DMS79 (cell line): ENCODE data around the gene DEDD.
"Not testable (repeated sequence)": the region's sequence is repeated elsewhere in the genome, so short reads cannot be mapped to it uniquely, and the experiment has no call there.

Experiments used
- DNase-seq: peaks from one replicate; lab custom pipeline; 2025; lab: John Stamatoyannopoulos, UW

Gene DEDD

DNA sequence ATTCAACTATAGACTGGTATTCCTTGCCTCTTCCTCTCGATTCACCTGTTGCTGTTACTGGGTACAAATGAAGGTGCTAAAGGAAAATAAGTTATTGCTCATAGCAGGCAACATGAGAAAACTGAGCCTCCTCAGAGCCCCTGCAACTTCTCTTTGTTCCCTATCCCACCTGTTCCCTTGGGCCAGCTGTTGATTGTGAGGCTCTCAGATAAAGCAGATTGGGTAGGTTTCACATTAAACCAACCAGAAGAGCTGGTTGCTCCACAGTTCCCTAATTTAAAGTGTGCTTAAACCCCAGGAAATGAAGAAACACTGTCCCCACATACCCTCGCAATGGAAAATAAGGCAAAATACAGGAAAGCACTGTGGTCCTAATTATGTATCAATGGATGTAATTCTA is 4.8 kb downstream of the DEDD start:
- no peak for DNase-seq

DNA sequence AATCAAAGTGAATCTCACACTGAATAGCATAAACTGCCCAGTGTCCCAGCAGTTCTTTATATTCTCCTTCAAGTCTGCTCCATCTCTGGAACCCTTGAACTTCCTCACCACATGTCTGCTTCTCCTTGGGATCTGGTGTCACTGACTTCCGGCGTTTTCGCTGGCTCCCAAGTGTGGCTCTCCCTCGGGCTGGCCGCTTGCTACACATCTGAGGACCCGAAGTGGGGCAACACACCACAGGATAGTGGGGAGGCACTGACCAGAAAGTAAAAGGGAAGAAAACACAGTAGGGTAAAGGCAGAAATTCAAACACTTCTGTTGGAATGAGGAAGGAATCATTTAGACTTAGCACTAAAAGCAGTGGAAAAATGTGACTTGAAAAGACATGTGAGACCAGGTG is 9.5 kb downstream of the DEDD start:
- no peak for DNase-seq

DNA sequence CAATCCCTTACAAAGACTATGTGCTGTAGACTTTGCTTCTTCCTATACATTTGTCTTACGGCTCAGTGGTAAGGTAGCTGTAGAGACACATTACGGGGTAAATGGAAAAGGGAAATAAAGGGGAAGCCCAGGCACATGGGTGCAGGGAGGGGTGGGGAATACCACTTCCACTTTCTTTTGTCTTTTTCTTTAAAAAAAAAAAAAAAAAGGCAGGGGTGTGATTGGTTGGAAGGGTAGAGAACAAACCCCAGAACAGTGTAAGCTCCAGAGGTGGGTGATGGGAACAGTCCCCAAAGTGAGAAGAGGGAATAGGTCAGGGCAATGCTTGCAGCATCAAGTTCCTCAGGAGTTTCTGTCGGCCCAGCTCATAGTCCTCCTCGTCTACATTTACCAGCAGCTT is 10.6 kb downstream of the DEDD start:
- DNase-seq = no peak

DNA sequence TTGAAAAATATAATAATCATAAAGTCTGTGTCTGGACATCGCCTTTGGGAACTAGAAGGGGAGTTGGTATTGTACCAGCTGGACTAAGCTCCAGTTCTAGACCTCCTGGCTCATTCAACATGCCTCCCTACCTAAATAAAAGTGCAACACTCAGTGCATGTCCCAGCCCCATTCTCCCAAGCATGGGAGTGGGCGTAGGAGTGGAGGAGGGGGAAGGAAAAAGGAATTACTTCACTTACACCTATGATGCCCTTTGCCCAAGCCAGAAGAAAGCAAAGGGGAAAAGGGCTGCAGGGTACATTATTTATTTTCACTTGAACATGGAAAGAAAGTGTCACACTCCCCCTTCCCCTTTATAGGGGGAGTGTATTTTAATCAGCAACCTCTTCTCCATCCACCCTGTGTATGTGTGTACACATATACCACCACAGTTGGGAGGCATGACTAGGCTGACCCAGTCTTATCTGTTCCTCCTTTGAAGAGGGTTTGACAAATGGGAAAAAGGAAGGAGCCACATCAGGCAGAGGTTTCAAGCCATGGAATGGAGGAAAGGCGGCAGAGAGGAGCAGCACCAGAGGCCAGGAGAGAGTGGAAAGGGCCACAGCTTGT is 11.3 kb downstream of the DEDD start:
- no peak for DNase-seq

DNA sequence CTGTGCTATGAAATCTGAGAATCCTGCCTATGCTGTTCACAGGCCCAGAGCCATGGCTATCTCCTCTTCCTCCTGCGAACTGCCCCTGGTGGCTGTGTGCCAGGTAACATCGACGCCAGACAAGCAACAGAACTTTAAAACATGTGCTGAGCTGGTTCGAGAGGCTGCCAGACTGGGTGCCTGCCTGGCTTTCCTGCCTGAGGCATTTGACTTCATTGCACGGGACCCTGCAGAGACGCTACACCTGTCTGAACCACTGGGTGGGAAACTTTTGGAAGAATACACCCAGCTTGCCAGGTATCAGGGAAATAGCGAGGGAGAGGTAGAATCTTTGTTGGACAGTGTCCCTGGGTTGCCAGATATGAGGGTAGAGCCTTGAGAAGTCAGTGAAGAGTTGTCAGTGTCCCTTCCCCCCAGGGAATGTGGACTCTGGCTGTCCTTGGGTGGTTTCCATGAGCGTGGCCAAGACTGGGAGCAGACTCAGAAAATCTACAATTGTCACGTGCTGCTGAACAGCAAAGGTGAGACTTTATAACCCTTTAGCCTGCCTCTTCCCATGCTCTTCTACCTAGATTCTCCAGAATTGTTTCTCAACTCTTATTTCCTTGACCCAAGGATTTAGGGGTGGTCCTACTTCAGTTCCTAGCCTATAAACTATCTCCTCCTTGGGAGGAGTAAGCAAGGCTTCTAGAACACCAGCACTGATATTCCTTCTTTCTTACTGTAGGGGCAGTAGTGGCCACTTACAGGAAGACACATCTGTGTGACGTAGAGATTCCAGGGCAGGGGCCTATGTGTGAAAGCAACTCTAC is 13.2 kb downstream of the DEDD start:
- DNase-seq = no peak

DNA sequence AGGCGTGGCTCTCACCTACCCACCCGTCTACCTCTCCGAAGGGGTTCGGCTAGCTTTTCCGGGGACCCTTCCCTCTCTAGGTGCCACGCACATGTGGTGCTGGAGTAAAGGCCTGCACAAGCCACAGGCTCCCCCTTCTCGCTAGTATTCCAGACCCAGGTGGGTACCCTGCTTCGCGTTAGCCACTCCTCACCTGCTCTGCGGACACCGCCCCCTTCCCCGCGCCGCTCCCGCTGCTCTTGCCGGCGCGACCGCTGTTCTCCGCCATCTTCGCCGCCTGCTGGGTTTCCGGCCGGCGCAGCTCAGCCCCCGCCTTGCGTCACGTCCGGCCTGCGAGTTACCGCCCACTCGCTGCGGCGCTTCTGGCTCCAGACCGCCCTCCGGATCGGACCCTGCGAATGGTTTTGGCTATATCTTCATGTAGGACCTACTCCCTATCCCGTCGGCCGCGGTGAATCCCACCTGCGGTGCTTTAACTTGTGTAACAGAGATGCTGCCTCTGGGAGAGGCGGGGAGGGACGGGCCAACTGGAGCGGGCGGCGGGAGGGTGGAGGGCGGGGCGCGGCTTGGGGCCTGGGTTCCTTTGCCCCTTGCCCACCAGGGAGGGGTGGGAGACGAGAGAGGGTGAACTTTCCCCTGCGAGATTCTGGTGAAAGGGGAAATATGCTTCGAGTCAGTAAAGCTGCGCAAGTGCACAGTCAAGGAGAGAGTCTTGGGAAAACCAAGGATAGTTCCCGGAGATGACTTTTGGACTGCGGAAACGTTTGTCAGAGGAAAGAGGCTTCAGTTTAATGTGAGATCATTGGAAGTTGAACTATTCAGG is 14.5 kb downstream of the DEDD start, which contains the start of the genes NIT1 and PFDN2:
NIT1 (plus strand) TSS at position 347 of the 823 bp plus-strand sequence; CDS start at position 419, 72 bp downstream.
PFDN2 (minus strand) TSS at position 279 of the 823 bp plus-strand sequence; CDS start at position 268, 11 bp downstream.
- peak; percentile 67 for DNase-seq

DNA sequence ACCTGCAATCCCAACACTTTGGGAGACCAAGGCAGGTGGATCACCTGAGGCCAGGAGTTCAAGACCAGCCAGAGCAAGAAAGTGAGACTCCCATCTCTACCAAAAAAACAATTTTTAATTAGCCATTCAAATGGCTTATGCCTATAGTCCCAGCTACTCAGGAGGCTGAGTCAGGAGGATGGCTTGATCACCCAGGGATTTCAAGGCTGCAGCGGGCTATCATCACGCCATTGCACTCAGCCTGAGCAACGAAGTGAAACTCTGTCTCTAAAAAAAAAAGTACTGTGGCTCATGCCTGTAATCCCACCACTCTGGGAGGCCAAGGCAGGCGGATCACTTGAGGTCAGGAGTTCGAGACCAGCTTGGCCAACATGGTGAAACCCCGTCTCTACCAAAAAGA is 16.5 kb downstream of the DEDD start:
- DNase-seq = not testable (repeated sequence)

DNA sequence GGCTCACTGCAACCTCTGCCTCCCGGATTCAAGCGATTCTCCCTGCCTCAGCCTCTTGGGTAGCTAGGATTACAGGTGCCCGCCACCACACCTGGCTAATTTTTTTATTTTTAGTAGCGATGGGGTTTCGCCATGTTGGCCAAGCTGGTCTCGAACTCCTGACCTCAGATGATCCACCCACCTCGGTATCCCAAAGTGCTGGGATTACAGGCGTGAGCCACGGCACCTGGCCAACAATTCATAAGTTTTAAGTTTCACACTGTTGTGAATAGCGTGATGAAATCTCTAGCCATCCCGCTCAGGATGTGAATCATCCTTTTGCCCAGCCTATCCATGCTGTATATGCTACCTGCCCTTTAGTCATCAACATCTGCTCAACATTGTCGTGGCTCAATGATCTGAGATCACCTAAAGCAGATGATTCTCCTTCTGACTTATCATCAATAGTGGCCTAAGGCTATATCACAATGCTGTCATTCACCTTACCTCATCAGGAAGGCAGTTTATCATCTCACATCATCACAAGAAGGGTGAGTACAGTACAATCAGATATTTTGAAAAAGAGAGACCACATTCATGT is 17.2 kb downstream of the DEDD start:
- no peak for DNase-seq

DNA sequence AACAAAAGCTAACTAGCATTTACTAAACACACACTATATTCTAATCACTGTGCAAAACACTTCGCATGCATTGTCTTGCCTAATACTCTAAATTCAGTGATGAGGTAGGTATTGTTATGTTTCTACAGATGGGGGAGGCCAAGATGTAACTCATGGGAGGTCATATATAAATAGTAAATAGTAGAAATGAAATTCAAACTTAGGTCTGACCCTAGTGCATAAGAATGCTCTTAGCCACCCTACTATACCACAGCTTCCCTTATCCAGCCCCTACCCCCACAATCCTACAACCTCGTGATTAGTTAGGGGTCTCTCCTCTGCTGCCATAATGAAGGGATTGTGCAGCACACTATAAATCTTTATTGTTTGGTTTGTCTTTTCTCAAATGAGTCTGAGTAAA is 17.9 kb downstream of the DEDD start:
- no peak for DNase-seq

DNA sequence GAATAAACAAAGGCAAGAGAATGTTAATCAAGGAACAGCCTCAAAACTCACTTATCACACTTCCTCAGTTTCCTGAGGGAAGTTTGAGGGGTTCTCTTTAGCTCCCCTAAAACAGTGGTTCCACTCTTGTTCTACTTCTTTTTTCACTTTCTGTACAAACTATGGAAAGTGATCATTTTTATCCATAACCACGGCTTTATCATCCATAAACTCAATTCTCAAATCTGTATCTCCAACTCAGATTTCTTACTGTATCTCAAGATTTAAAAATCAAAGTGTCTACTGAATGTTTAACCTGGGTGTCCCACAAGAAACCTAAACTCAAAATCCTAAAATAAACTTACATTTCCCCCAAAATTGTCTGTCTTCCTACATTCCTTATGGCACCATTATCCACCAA is 18.6 kb downstream of the DEDD start:
- DNase-seq = no peak

DNA sequence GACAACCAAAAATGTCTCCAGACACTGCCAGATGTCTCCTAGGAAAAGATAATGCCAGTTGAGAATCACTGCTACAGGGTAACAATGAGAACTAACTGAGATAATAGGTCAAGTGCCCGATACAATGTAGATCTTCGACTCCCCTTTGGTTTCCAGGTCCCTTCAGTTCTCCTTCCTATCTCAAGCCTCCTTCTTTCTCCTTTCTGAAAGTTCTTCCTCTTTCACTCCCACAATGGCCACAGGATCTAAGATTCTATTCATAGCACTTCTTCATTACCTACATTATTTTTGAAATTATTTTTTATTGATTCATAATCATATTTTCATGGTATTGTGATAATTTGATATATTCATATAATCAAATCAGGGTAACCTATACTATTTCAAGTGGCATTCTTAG is 20.9 kb downstream of the DEDD start:
- no peak for DNase-seq

DNA sequence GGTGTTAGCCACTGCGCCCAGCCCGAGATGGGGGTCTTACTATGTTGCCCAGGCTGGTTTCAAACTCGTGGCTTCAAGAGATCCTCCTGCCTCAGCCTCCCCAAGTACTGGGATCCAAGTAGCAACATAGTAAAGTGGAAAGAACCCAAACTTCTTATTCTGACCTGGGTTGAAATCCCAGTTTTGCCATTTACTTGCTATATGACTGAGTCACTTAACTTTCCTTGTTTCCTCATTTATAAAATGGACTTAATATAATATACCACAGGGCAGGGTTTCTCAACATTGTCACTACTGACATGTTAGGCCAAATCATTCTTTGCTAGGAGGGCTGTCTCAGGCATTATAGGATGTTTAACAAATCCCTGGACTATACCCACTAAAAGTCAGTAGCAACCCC is 21.4 kb downstream of the DEDD start:
- no peak for DNase-seq

DNA sequence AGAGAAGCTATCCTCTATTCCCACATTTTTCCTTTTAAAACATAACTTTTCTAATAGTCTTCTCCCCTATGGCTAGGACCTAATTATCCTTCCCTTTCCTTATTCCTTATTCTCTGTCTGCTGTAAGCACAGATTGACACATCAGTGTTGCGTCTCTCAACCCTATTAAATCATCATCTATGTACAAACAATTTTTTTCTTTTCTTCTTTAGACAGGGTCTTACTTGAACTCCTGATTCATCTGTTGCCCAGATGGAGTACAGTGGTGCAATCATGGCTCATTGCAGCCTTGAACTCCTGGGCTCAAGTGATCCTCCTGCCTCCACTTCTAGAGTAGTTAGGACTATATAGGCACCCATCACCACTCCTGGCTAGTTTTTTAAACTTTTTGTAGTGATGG is 26.0 kb downstream of the DEDD start:
- DNase-seq = no peak

DNA sequence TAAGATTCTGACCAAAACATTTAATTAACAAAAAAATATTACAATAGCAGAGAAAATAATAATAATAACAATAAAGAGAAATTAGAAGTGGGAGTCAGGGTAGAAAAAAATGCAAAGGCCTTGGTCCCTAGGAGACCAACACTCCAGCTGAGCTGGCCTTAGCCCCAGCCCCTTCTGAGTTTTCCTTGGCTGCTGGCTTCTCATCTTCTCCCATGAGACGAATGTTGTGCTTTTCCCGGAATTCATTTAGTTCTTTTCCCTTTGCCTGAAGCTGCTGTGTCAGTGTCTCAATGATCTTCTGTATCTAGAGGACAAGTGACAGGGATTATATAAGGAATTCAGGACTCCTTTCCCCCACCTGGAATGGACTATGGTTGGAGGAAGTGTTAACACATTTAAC is 31.9 kb downstream of the DEDD start:
- no peak for DNase-seq

DNA sequence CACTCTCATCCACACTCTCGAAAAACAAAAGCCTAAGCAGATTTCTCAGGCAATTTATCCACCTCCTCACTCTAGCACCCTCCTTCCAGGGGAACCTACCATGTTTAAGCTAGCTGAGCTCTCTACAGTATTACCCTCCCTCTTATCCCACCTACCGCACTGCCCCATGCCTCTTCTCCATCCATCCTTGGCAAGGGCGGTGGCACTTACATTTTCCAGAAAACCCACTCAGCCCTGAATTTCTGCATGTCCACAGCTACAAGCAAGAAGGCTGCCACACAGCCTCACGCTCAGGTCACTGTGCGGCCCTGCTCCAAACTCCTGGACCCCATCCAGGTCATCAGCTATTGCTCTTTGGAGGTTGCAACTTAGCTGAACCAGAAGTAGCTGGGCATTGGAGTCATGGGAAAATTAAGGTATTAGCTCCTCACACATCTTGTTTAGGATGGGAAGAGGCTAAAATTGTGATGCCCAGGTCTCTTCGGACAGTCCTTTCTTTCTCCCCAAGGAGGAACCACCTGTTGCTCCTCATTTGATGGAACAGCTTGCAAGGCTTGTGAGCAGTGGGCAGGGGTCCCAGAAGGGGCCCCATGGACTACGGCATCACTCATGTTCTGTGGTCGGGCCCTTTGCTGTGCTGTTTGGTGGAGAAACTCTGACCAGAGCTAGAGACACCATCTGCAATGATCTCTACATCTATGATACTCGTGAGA is 33.2 kb downstream of the DEDD start:
- no peak for DNase-seq

DNA sequence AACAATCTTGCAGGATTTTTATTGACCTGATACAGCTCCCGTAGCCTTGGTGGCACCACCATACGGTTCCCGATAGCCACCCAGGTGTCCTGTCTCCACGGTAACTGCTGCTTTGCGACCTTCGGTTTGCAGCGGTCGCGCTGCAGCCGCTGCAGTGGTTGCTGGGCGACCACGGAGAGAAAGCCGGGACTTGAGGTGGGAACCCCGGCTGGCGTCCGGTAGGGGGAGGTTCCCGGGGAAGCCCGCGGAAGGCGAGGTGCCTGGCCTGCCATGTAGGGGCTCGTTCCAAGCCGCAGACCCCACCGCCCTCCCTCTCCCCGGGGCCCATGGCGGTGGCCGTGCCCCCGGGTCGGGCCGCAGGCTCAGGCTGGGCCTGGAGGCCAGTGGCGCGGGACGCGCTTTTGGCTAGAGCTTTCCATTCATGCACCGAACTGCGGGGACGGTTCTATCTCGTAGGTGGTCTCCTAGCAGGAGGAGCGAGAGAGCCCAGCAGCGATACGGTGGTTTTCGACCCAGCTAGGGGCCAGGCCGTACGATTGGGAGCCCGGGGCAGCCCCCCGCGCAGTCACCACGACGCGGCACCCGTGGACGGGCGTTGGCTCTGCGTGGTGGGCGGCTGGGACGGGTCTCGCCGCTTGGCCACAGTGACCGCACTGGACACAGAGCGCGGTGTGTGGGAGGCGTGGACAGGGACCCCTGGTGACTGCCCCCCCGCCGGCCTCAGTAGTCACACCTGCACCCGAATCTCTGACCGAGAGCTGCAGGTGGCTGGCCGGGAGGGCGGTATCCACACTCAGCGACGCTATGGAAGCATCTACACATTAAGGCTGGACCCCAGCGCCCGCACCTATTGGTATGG is 34.0 kb downstream of the DEDD start, which contains the start of gene KLHDC9:
KLHDC9 (plus strand) TSS at position 152 of the 859 bp plus-strand sequence; CDS start at position 327, 175 bp downstream.
- DNase-seq = peak; percentile 82

DNA sequence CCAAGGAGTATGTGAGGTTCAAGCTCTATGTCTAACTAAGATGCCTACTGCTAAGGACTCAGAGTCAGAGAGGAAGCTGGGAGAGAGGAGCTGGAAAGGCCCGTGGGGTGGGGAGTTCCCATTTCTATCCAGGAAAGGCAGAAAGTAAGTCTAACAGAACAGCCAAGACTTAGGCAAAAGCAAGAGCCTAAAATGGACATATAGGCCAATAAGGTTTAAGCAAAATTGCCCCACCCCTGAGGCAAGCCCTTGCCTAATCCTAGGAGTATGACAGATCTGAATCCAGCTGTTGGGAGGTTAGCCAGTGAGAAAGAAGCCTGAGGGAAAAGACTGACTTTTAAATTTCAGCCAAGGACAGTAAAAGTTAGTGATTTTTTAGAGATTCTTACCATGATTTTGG is 35.9 kb downstream of the DEDD start:
- no peak for DNase-seq

DNA sequence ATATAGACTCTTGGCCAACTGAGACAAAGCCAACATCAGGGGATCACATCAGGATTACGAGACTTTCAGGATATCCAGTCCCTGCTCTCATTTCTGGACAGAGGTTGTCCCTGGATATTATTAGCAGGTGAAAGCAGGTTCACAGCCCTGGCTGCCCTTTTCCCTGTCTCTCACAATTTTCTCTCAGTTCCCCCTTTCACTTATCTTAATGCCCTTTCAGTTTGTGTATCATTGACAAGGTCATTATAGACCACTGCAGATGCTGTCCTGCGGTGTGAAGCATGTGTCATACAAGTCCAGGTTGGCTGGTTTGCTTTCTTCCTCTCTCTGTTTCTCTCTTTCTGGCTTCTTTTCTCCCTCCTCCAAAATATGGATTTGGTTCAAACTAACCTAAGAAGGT is 36.5 kb downstream of the DEDD start:
- no peak for DNase-seq

DNA sequence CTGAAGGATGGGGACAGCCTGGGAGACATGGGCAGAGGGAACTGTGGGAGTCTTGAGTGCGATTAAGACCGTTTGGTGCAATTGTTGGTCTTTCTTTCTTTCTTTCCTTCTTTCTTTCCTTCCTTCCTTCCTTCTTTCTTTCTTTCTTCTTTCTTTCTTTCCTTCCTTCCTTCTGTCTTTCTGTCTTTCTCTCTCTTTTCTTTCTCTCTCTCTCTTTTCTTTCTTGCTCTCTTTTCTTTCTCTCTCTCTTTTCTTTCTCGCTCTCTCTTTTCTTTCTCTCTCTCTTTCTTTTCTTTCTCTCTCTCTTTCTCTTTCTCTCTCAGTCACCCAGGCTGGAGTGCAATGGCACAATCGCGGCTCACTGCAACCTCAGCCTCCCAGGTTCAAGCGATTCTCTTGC is 37.2 kb downstream of the DEDD start:
- no peak for DNase-seq

DNA sequence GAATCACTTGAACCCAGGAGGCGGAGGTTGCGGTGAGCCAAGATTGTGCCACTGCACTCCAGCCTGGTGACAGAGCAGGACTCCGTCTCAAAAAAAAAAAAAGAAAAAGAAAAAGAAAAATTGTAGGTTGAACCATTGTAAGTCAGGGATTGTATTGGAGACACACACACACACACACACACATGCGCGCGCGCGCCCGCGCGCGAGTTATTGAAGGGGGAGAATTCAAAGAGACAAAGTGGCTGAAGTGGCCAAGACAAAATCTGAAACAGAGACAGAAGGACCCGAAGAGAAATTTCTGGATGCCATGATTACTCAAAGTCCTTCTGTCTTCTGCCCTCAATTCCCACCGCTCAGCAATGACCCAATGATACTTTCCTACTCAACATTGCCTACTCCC is 38.0 kb downstream of the DEDD start:
- no peak for DNase-seq

DNA sequence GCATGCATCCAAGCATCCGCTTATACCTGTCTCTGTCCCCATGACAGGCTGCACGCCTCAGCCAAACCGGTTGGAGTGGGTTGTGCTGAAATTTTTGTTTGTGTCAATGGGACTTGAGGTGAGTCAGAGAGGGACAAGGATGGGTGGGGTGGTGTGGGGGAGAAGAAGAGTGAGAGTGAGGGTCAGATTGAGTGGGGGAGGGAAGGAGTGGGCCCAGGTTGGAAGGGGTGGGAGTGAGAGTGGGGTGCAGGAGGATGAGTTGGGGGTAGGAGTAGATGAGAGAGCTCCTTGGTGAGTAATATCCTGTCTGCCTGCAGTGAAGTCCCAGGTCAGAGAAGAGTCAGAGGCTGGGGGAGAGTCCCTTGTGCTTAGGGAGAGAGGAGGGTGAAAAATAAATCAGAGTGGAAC is 39.8 kb downstream of the DEDD start:
- no peak for DNase-seq
